ENCODE data around the gene INTS6L. TPM values are rescaled to one million over a fixed set of nuclear protein-coding genes. Genes with fewer than 3 reads are reported as not detected.

Gene INTS6L
- total RNA-seq, 4 donors from 2014 or later: 0.19 to 1.6 (median 0.93) TPM

DNA sequence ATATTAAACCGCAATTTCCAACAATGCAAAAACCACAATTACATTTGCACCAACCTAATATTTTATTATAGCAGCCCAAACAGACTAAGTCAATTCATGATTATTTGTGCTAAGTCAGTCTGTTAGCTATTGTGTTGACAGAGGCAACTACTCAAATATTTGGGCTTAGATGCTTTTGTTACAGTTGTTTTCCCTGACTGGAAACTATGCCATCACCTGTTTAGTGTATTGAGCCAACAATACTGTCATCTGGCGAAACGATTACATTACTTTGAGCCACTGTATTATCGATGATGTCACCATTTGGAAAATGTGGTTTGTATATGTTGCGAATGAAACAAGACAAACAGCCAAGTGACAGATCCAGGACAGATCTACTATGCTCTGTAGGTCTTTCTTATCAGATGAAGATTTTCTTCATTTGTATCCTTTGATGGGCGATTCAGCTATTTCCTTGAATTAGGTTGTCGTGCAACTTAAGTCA lies 38.7 kb upstream of the INTS6L start:
- Histone ChIP-seq H3K4me1 (no peaks in the 10 kb centered on the region), H3K27me3 (no peaks in the 10 kb centered on the region), H3K27ac (no peak overlapping the region), H3K36me3 (no peaks in the 10 kb centered on the region), H3K4me3 (no peak overlapping the region), H3K9me3 (no peaks in the 10 kb centered on the region)
- no peak for ATAC-seq
- no peak for DNase-seq
- in situ Hi-C loops (cut with MboI; ENCODE audit: low sequenced_read_pairs in 4 of 4): loop anchor here in 1 of 4 donors (25.0 kb wide), 1 partner anchor 106 kb away; no protein-coding TSS in a partner anchor
- intact Hi-C loops (cut with DNase I; ENCODE audit: low total_unique reads): no loop called here
- no peak for TF ChIP-seq CTCF (IDR thresholded peaks at IDR 0.05 in 4 of 5, conservative IDR thresholded peaks at IDR 0.05 in 1 of 5)
- TF ChIP-seq POLR2A (IDR thresholded peaks at IDR 0.05): no peak

GRCh38 chrX:135484641-135485289 lies 35.7 kb upstream of the INTS6L start:
- intact Hi-C loops (cut with DNase I; ENCODE audit: low total_unique reads): no loop called here
- no peaks in the 10 kb centered on the region for H3K27me3 ChIP-seq
- no peak for DNase-seq
- H3K9me3 ChIP-seq: no peaks in the 10 kb centered on the region
- H3K36me3 ChIP-seq: no peaks in the 10 kb centered on the region
- H3K27ac ChIP-seq: no peak overlapping the region
- H3K4me3 ChIP-seq: no peak overlapping the region
- in situ Hi-C loops (cut with MboI; ENCODE audit: low sequenced_read_pairs in 4 of 4): loop anchor here in 1 of 4 donors (25.0 kb wide), 1 partner anchor 103 kb away; no protein-coding TSS in a partner anchor
- TF ChIP-seq POLR2A (IDR thresholded peaks at IDR 0.05) (no peak), CTCF (IDR thresholded peaks at IDR 0.05 in 4 of 5, conservative IDR thresholded peaks at IDR 0.05 in 1 of 5) (peak in 3 of 5 experiments; percentile 18 to 32 (median 18))
- ATAC-seq: no peak
- H3K4me1 ChIP-seq: no peaks in the 10 kb centered on the region

GRCh38 chrX:135489542-135489941 lies 30.9 kb upstream of the INTS6L start:
- Histone ChIP-seq H3K36me3 (no peaks in the 10 kb centered on the region), H3K9me3 (no peaks in the 10 kb centered on the region), H3K4me1 (no peaks in the 10 kb centered on the region), H3K27me3 (no peaks in the 10 kb centered on the region), H3K27ac (no peak overlapping the region), H3K4me3 (no peak overlapping the region)
- in situ Hi-C loops (cut with MboI; ENCODE audit: low sequenced_read_pairs in 4 of 4) (loop anchor here in 1 of 4 donors (25.0 kb wide), 1 partner anchor 98 kb away; no protein-coding TSS in a partner anchor), intact Hi-C loops (cut with DNase I; ENCODE audit: low total_unique reads) (no loop called here)
- TF ChIP-seq POLR2A (IDR thresholded peaks at IDR 0.05) (no peak), CTCF (IDR thresholded peaks at IDR 0.05 in 4 of 5, conservative IDR thresholded peaks at IDR 0.05 in 1 of 5) (no peak)
- ATAC-seq (no peak), DNase-seq (no peak)

- no peak for DNase-seq
- no peak for TF ChIP-seq POLR2A (IDR thresholded peaks at IDR 0.05)
- TF ChIP-seq CTCF (IDR thresholded peaks at IDR 0.05 in 4 of 5, conservative IDR thresholded peaks at IDR 0.05 in 1 of 5): no peak
- no peak overlapping the region for H3K27ac ChIP-seq
- H3K36me3 ChIP-seq: no peaks in the 10 kb centered on the region
- intact Hi-C loops (cut with DNase I; ENCODE audit: low total_unique reads) (no loop called here), in situ Hi-C loops (cut with MboI; ENCODE audit: low sequenced_read_pairs in 4 of 4) (loop anchor here in 1 of 4 donors (25.0 kb wide), 1 partner anchor 96 kb away; no protein-coding TSS in a partner anchor)
- no peak for ATAC-seq
- no peaks in the 10 kb centered on the region for H3K27me3 ChIP-seq
- H3K9me3 ChIP-seq: no peaks in the 10 kb centered on the region
- H3K4me3 ChIP-seq: no peak overlapping the region
- no peaks in the 10 kb centered on the region for H3K4me1 ChIP-seq
Observed at GRCh38 chrX:135490979-135491514, 29.4 kb upstream of the INTS6L start.
